SU-DHL-6 (cell line): ENCODE measurements around the gene RRBP1.

Experiments used
- CTCF ChIP-seq: fragments of 200-600 bp; sonication (generic); IDR thresholded peaks from one replicate; pipeline ENCODE4 v1.5.1; 2017; ENCODE audit warnings: antibody characterized with exemption, mild to moderate bottlenecking, low read length, moderate library complexity; ENCODE audit not compliant: insufficient read depth, poor library complexity, severe bottlenecking
- EZH2phosphoT487 ChIP-seq: fragments of 200-600 bp; sonication (generic), shearing (Covaris generic); conservative IDR thresholded peaks from 2 replicates; pipeline ENCODE4 v1.6.1; 2018; ENCODE audit warnings: mild to moderate bottlenecking, antibody characterized with exemption, low read length, moderate library complexity, mixed read lengths

DNA sequence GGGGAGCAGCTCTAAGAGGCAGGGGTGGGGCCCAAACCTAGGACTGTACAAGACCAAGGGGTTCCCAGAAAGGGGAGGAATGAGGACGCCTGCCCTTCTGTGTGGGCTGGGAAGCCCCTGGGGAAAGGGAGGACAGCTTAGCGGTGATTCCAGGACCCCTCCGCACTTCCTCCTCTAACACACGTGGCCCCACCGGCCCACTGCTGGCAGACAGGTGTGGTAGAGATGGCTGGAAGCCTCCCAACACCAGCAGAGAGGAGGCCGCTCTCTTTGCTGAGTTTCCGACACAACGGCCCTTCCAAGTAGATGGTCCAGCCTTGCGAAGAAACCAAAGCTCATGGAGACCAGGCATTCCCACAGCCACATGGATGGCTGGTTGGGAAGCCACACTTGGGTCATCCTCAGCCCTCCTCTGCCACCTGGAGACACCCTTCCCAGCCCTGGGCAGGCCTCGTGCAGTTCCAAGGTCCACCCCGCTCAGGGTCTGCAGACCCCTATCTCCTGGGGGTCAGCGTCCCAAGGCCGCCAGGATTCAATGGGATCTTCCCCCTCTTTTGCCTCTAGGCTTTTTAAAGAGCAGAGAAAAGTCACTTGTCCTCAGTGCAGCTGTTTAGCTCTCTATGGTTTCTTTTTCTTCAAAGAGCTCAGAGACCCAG lies 43.9 kb downstream of the RRBP1 start:
- TF ChIP-seq CTCF (no peak), EZH2phosphoT487 (no peak)
